ENCODE measurements around the gene INPP5B.
"Not testable (repeated sequence)": the region's sequence is repeated elsewhere in the genome, so short reads cannot be mapped to it uniquely, and the experiment has no call there.

The INPP5B gene

GRCh38 chr1:37948166-37948565 is 1.3 kb upstream of the INPP5B start:
- DNase-seq (ENCODE audit: low read depth), result no peak

DNA sequence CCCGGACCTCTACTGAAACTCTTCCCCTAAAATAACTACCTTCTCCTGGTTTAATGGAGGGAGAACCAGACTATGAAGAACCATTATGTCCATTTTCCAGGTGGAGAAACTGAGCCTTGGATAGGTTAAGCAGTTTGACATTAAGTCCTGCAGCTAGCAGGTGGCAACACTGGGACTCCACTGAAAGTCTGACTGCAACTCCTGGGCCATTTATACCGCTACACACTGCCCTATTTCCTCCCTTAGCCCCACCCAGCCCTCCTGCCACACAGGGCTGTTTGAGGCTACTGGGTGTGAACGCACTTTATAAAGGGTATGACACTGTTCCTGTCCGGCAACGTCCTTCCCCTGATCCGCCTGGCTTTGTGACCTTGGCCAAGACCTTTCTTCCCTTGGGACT is 511 bp upstream of the INPP5B start:
- DNase-seq (ENCODE audit: low read depth), result no peak

DNA sequence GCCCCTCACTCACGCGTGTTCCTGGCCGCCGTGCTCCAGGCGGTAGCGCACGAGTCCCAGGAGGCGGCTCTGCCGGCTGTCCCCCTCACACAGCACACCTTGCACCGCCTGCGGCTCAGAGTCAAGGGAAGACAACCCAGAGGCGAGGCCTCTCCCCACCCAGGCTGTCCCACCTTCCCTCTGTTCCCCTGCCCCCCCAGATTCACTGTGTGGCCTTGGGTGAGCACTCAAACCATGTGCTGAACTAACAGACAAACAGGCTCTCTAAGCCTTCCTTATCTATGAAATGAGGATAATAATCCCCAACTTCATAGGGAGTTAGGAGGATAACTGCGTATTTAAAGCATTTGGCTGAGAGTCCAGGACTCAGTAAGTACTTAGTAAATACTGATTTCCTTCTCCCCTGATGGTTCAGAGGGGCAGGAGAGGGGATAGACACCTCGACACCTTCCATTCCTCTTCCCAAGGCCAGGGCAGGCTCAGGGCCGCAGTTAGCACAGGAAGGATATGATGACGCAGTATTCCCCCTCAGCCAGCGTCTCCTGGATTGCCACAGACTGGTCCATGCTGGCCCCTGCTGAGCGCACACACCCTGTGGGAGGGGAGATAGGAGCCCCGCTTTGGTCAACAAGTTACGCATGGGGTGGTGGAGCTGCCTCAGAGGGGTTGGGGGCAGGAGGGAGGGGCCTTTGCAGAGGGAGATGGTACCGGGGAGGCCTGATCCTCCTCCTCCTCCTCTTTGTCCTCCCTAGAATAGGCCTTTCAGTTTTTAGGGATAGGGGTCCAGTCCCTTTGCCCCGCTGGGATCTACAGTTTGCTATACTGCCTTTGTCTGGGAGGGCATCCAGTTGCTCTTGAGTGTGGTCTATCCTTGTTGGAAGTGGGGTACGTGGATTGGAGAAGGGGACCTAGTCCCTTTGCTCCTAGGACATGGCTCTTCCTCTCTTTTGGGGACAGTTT is 830 bp downstream of the INPP5B start:
- peak; percentile 82 for DNase-seq (ENCODE audit: low read depth)

- DNase-seq (ENCODE audit: low read depth), result no peak
These were observed 1.6 kb downstream of the INPP5B start for GRCh38 chr1:37945251-37945650.

DNA sequence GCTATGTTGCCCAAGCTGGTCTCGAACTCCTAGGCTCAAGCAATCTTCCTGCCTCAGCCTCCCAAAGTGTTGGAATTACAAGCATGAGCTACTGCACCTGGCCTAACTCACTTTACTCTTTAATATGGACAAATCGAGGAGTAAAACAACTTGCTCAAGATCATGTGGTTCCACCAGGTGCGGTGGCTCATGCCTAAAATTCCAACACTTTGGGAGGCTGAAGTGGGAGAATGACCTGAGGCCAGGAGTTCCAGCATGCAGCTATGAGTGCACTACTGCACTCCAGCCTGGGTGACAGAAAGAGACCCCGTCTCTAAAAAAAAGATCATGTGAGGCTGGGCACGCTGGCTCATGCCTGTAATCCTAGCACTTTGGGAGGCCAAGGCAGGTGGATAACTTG is 2.0 kb downstream of the INPP5B start:
- DNase-seq (ENCODE audit: low read depth), result no peak

DNA sequence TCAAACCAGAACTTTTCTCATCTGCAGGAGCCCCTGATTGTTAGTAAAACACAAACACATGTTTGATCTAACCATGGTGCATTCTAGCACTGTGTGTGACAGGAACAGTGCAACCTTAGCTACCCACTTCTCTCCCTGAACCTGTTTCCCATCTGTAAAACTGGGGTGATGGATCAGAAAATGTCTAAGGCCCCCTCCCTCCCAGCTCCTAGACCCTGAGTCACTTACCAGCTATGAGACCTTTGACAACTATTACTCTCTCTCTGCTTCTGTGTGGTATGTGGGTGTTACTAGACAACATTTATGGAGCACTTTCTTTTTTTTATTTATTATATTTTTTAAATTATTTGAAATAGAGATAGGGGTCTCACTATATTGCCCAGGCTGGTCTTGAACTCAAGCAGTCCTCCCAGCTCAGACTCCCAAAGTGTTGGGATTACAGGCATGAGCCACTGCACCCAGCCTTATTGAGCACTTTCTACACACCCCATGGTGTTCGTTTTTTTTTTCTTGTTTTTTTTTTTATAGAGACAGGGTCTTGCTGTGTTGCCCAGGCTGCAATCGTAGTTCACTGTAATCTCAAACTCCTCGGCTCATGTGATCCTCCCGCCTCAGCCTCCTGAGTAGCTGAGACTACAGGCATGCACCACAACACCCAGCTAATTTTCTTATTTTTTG is 2.6 kb downstream of the INPP5B start:
- peak; percentile 17 for DNase-seq (ENCODE audit: low read depth)

GRCh38 chr1:37940299-37940947 is 6.4 kb downstream of the INPP5B start:
- DNase-seq (ENCODE audit: low read depth), result no peak

GRCh38 chr1:37936760-37937159 is 10.1 kb downstream of the INPP5B start:
- not testable (repeated sequence) for DNase-seq (ENCODE audit: low read depth)

DNA sequence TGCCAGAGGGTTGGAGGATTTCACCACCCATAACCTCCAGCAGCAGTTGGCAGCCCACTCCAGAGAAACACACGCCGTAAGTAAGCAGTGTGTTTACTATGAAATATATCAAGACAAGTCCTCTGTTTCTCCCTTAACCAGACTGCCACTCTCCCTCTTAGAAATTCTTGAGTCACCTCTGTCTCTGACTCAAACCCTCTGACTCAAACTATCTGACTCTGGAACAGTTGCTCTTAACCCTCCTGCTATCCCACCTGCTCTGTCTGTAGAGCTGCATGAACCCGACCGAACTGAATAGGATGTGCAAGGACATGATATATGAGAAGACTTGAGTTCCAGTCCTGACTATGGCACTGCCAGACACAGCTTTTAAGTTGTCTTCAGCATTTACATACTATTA is 14.1 kb downstream of the INPP5B start:
- DNase-seq (ENCODE audit: low read depth), result peak; percentile 24

GRCh38 chr1:37931361-37932158 is 15.3 kb downstream of the INPP5B start:
- peak; percentile 82 for DNase-seq (ENCODE audit: low read depth)

DNA sequence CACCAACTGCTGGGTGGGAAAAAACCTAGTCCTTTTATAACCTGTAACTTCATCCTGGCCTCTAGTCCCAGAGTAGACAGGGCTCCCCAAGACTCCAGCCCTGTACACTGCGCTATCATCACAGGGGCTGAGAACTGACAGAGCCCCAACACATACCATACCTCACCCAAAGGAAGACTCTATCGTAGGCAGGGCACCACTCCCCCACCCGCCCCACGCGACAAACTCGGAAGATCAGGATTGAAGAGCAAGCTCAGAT is 15.8 kb downstream of the INPP5B start:
- DNase-seq (ENCODE audit: low read depth), result no peak

GRCh38 chr1:37930246-37931101 is 16.4 kb downstream of the INPP5B start:
- DNase-seq (ENCODE audit: low read depth), result no peak

DNA sequence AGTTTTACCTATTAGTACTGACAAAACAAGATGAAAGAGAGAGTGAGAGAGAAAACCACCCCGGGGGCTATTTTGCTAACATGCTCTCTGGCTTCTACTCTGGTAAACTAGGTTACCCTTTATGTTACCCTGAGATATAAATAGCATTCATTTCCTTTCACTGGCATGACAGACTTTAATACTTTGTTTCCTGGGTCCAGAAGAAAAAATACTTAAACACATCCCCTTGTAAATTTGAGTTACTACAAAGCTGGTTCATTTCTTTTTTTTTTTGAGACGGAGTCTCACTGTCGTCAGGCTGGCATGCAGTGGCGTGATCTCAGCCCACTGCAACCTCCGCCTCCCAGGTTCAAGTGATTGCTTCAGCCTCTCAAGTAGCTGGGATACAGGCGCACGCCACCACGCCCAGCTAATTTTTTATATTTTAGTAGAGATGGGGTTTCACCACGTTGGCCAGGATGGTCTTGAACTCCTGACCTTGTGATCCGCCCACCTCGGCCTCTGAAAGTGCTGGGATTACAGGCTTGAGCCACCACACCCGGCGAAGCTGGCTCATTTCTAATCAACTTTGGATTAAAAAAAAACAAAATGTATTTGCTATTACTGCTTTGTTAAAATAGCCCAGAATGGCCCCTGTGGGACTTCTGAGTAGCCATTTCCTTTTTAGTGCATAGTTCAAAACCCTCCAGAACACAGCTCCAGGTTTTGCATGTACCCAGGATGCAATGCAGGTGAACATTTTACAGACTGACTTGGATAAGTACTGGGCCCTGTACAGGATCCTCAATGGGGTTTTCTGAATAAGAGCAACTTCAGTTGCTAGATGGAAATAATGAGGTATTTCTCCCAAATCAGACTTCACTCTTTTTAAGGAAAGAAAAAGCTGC is 20.6 kb downstream of the INPP5B start:
- no peak for DNase-seq (ENCODE audit: low read depth)

- no peak for DNase-seq (ENCODE audit: low read depth)
These were observed 21.5 kb downstream of the INPP5B start for GRCh38 chr1:37925316-37925715.

GRCh38 chr1:37923551-37923889 is 23.3 kb downstream of the INPP5B start:
- DNase-seq (ENCODE audit: low read depth), result no peak

DNA sequence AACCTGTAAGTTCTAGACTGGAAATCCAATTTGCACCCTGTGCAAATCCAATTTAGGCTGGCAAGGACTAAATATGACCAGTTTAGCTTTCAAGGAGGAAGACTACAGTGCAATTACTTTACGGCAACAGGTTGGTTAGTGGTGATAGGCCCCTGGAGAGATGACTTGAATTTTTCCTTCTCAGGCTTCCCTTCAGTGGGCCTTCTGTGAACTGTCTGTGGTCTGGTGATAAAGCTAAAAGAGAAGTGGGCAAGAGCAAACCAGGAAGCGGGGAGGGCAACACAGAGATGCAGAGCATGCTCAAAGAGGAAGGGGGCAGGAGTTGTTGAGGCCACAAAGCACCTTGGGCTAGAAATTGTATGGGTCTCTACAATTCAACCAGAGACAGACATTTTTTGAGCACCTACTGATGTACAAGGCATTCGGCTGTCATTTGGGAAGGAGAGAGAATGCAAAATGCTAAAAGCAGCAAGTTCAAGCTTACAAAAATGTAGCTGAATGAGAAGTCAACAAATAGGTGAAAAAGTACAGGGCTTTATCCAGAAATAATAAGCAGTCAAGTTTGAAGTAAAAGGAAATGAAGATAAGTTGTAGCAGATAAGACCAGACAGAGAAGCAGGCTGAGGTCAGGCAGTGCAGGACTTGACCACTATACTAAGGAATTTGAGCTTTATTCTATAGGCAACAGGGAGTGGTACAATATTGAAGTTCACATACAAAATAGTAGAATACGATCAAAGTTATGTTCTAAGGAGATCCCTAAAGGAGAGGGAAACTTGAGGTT is 23.9 kb downstream of the INPP5B start:
- no peak for DNase-seq (ENCODE audit: low read depth)

GRCh38 chr1:37919277-37919676 is 27.6 kb downstream of the INPP5B start:
- DNase-seq (ENCODE audit: low read depth), result no peak

DNA sequence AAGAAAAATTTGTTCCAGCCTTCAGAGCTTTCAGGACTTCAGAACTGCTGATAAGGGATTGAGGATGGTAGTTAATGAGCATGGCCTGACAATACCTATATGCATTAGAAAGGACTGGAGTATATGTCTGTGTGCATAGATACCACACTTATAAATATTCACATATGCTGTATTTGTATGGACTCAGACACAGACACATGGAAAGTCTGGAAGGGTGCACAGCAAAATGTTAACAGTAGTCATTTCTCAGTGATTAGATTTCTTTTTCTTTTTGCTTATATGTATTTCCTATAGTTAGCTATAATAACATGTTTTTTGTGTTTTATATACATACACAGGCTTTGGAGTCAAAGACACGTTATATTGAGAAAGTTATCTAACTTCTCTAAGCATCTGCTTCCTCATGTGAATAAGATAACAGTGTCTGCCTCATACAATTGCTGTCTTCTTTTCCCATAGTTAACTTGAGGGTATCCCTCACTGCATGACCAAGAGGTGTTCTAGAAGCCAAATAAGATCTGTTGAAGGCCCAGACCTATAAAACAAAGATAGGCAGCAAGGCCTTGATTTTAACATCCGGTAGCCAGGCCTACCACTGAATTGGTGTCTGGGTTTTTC is 31.3 kb downstream of the INPP5B start:
- DNase-seq (ENCODE audit: low read depth), result no peak
